GM21360 (cell line): ENCODE data around the gene GIT2.
"Not testable (repeated sequence)": the region's sequence is repeated elsewhere in the genome, so short reads cannot be mapped to it uniquely, and the experiment has no call there.

ENCODE experiments used
- ATAC-seq: cut with Tn5 transposase; IDR thresholded peaks from one replicate; pipeline ENCODE4 v1.9.1; 2021; ENCODE audit warnings: mild to moderate bottlenecking, moderate library complexity; ENCODE audit not compliant: unreplicated experiment

GIT2 gene

DNA sequence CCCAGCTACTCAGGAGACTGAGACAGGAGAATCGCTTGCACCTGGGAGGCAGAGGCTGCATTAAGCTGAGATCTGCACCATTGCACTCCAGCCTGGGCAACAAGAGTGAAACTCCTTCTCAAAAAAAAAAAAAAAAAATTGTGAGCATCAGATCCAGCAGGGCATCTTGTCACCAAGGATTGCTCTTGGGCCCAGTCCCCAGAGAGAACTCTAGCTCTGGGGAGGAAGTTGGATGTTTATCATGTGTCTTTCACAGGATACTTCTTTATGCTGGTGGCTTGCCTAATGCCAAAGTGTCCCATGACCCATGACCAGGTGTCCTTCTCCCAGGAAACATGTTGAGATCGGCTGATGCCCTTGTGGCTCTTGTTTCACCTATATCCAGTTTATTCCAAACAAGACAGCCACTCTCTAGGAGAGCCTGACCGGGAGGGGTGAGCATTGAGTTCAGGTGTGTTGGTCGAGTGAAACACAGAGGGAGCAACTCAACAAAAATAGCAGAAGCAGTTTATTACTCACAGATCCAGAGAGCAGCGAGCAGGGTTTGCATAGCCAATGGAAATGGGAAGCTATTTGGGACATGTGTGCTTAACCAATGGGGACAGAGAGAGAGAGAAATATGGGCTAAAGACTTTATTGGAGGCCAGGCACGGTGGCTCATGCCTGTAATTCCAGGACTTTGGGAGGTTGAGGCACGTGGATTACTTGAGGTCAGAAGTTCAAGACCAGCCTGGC, 102.7 kb downstream of the GIT2 start:
- no peak for ATAC-seq

DNA sequence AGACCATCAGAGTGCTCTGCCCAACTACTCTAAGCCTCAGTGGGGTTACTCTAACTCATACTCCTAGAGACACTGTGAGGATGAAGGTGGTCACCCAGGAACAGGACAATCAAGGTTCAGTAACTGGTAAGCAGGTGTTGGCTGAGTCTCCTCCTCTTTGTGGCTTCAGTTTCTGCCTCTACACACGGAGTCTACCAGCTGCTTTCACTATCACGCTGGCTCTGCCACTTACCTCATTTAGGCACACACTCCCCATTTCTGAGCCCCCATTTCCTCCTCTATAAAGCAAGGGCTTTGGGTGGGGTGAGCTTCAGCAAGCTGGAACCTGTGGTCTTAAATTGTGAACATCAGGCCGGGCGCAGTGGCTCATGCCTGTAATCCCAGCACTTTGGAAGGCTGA, 103.4 kb downstream of the GIT2 start:
- ATAC-seq = peak; percentile 65

DNA sequence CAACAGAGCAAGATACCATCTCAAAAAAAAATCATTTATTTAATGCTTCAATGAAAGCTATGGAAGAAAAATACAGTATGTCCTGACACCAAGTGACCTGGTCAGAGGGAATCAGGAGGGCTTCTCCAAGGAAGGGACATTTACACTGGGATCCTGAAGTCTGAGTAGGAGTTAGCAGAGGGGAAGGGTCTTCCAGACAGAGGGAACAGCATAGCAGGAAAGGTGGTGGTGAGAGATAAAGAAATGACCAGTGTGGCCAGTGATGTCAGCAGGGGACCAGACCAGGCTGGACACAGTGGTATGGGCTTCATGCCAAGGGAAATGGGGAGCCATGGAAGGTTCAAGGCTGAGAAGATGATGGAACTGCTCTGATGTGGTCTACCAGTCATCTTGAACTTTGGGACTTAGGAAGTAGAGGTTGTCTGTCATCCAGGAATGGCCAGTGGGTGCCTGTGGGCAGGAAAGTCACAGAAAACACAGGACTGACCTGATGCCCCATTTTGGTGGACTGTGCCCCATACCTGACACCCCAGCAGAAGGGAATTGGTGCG, 103.9 kb downstream of the GIT2 start:
- no peak for ATAC-seq

DNA sequence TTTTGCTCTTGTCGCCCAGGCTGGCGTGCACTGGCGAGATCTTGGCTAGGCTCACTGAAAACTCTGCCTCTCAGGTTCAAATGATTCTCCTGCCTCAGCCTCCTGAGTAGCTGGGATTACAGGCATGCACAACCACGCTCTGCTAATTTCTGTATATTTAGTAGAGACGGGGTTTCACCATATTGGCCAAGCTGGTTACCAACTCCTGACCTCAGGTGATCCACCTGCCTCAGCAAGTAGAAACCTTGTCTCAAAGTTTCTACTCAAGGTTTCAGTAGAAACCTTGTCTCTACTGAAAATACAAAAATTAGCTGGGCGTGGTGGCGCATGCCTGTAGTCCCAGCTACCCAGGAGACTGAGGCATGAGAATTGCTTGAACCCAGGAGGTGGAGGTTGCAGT, 104.4 kb downstream of the GIT2 start:
- not testable (repeated sequence) for ATAC-seq

DNA sequence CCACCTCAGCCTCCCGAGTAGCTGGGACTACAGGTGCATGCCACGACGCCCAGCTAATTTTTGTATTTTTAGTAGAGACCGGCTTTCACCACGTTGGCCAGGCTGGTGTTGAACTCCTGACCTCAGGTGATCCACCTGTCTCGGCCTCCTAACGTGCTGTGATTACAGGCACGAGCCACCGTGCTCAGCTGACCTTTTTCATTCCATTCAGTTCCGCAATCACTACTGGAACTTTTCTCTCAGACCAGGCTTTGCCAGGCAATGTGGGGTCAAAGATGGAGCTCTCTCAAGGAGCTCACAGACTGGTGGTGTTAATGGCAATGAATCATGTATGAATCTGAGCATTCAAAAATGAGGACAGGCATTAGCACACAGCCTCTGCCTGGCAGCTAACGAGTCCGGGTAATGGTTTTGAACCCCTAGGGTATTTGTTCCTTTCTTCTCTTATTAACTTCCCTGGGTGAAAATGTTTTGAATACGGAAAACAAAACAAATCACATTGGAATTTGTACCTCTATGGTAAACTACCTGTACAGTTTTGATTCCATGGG, 105.5 kb downstream of the GIT2 start:
- ATAC-seq = no peak

DNA sequence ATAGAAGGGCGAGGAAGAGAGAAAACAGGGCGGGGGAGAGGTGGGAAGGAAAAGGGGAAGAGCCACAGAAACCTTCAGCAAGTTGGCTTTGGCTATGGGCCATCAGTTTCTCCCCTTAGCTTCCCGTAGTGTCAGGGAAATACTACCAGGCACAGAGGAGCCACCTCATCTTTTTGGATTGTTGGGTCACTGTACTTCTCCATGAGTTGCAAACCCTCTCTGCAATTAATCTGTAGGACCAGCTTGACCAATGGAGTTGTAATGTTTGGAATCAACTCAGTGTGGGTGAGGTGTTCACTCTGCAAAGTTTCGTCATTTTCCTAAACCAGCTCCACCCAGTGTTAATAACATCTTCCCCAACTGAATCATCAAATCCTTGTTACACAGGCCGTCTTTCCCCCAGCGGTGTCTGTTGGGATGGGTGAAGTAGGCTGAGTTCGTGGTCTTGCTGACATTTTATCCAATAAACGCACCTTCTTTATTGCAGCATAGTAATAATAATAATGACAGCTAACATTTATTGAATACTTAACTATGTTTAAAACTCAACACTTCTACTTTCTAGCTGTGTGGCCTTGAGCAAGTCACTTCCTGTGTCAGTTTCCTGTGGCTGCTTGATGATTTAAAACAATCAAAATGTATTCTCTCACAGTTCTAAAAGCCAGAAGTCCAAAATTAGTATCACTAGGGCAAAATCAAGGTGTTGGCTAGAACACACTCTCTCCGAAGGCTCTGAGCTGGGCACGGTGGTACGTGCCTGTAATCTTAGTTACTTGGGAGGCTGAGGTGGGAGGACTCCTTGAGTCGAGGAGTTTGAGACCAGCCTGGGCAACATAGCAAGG, 107.8 kb downstream of the GIT2 start:
- no peak for ATAC-seq

DNA sequence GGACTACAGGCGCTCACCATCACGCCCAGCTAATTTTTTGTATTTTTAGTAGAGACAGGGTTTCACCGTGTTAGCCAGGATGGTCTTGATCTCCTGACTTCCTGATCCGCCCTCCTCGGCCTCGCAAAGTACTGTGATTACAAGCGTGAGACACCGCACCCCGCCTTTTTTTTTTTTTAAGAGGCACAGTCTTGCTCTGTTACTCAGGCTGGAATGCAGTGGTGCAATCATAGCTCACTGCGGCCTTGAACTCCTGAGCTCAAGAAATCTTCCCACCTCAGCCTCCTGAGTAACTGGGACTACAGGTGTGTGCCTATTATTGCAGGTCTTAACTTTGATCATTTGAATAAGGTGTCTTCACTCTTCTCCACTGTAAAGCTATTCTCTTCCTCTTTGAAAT, 110.6 kb downstream of the GIT2 start:
- no peak for ATAC-seq

DNA sequence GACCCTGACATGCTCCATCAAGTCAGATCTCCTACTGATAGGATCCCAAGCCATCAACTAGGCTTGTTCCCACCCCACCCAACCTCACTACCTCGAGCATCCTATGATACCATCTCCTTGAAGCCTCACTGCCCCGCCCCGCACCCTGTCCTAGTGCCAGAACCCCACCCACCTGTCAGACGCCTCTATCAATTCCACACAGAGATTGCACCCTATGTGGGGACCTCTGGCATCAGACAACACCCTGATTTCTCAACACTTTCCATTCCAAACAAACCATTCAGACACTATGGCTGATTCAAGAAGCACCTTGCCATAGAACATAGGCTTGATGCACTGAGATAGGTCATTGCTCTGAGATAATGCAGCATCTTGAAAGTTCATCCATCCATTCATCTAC, 112.7 kb downstream of the GIT2 start:
- no peak for ATAC-seq

DNA sequence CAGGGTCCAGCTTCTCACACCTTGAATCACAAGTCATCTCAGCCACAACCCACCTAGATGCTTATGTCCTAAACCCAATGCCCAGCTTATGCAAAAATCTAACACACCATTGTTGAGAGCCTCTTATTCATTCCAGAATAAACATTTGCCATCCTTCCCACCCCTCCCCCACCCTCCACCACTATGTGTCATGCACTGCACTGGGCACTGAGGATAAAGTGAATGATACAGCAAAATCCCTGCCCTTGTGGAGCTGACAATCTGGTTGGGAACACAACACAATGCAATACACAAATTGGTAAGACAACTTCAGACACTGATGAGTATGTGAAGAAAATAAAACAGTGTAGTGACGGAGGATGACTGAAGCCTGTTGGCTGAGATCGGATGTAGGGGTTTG, 114.4 kb downstream of the GIT2 start:
- ATAC-seq = no peak

DNA sequence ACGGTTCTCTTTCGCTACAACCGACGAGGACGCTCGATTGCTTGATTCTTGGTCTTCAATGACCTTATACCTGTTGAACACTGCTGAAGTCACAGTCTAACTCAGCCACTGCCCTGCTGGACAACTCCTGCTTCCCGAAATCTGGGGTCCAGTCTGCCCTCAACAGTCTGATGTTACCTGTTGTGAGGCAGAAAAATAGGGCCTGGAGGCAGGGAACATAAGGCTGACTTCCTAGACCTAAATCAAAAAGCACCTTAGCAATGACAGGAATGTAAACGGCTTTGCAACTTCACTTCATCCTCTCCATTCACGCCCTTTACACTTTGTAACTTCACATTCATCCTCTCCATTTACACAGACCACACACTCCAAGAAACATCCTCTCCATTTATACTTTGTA, 115.2 kb downstream of the GIT2 start:
- ATAC-seq = no peak

DNA sequence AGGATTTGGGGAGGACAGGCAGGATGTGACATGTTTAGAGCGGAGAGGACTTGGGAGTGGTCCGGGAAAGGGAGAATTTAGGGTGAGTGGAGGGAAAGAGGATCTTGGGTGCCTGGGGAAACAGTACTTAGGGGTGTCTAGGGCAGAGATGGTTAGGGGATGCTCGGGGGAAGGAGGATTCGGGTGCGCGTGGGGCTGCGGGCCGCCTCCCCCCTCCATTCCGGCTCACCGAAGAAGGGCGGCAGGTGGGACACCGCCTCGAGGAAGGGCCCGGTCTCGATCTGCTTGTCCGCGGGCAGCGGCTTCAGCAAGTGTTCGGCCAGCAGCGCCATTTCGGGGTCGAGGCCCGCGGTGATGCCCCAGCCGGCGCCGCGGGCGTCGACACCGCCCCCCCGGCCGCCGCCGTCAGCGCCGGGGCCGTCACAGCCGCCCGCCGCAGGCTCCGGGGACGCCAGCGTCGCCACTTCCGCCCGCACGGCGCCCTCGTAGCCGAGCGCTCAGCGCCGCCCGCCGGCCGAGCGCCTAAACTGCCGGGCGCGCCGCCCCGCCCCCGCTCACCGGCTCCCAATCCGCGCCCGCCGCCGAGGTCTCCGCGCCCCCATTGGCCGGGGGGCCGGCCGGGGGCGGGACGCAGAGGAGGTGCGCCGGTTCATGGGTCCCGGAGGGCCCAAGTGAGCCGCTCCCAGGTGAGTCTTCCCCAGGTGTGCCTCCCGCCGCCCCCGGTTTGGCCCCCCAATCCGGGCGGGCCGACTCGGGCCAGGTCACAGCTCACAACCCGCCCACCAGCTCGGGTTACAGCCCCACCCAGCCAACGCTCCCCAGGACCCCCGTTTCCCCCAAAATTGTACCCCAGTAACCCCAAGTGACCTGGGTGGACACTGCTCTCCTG, 115.9 kb downstream of the GIT2 start, which contains the start of gene GLTP:
Gene GLTP, minus strand, starts transcription at position 499 of the 889 bp plus-strand sequence. Its CDS starts 167 bp downstream, at position 332.
- ATAC-seq = peak; percentile 89
